ENCODE measurements around the gene OTOA.

DNA sequence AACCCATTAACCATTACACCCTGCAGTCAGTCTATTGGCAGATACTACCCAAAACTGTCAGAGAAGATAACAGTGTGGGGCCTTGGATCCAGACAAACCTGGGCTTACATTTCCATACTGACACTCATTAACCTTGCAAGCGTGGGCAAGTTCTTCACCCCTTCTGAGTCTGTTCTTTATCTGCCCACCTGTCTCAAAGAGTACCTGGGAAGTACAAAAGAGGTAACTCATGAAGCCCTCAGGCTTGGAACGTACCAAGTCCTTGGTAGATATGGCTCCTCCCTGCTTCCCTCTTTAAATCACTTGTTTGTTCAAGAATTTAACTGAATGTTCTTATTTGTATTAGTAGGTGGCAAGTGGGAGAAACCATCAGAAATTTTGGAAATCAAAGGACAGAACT, 8.9 kb upstream of the OTOA start:
- TF ChIP-seq, protein P1, sequence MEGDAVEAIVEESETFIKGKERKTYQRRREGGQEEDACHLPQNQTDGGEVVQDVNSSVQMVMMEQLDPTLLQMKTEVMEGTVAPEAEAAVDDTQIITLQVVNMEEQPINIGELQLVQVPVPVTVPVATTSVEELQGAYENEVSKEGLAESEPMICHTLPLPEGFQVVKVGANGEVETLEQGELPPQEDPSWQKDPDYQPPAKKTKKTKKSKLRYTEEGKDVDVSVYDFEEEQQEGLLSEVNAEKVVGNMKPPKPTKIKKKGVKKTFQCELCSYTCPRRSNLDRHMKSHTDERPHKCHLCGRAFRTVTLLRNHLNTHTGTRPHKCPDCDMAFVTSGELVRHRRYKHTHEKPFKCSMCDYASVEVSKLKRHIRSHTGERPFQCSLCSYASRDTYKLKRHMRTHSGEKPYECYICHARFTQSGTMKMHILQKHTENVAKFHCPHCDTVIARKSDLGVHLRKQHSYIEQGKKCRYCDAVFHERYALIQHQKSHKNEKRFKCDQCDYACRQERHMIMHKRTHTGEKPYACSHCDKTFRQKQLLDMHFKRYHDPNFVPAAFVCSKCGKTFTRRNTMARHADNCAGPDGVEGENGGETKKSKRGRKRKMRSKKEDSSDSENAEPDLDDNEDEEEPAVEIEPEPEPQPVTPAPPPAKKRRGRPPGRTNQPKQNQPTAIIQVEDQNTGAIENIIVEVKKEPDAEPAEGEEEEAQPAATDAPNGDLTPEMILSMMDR (IDR thresholded peaks at IDR 0.05): no peak
- no peak for TF ChIP-seq ZFX (IDR thresholded peaks at IDR 0.05; ENCODE audit: borderline replicate concordance)
